ENCODE results near the gene MAPKAPK3. TPM values are rescaled to one million over a fixed set of nuclear protein-coding genes. Genes with fewer than 3 reads are reported as not detected.

The MAPKAPK3 gene
- total RNA-seq, 4 donors from 2014 or later: 17.2 to 53.7 (median 18.0) TPM

- H3K4me1 ChIP-seq: peaks cover 0 to 57% (median 24%) of the 10 kb centered on the region in 4 donors
- H3K27ac ChIP-seq: no peak overlapping the region
- H3K4me3 ChIP-seq: no peak overlapping the region
- no peak for TF ChIP-seq EP300 (IDR thresholded peaks at IDR 0.05)
- no peak for TF ChIP-seq CTCF (IDR thresholded peaks at IDR 0.05)
- TF ChIP-seq POLR2A (IDR thresholded peaks at IDR 0.05): no peak
- no peaks in the 10 kb centered on the region for H3K9me3 ChIP-seq
- H3K27me3 ChIP-seq: no peaks in the 10 kb centered on the region
- peaks cover 0 to 37% (median 0%) of the 10 kb centered on the region in 3 donors for H3K36me3 ChIP-seq
- no peak for DNase-seq (ENCODE audit: low spot score in 2 of 2)
- WGBS, 2 donors: 86 to 88% methylated on average over 4 of the region's 4 CpGs
Observed at GRCh38 chr3:50571486-50571885, 45.5 kb upstream of the MAPKAPK3 start.

- peaks cover 0 to 44% (median 0%) of the 10 kb centered on the region in 3 donors for H3K36me3 ChIP-seq
- no CpG with 5 or more reads among the region's 1 CpG for WGBS, 2 donors
- peak; percentile 38 to 79 for DNase-seq (ENCODE audit: low spot score in 2 of 2)
- TF ChIP-seq POLR2A (IDR thresholded peaks at IDR 0.05): no peak
- peak; percentile 78 to 95 (median 84) for TF ChIP-seq CTCF (IDR thresholded peaks at IDR 0.05)
- peak in 1 of 2 donors; percentile 52 for TF ChIP-seq EP300 (IDR thresholded peaks at IDR 0.05)
- H3K27ac ChIP-seq: peak overlapping the region in 1 of 4 donors; percentile 35
- no peaks in the 10 kb centered on the region for H3K9me3 ChIP-seq
- no peak overlapping the region for H3K4me3 ChIP-seq
- peaks cover 0 to 50% (median 17%) of the 10 kb centered on the region in 4 donors for H3K4me1 ChIP-seq
- H3K27me3 ChIP-seq: no peaks in the 10 kb centered on the region
Observed at GRCh38 chr3:50572158-50572557, 44.8 kb upstream of the MAPKAPK3 start.

GRCh38 chr3:50572801-50573371 lies 44.1 kb upstream of the MAPKAPK3 start:
- 81 to 88% methylated on average over 4 of the region's 4 CpGs for WGBS, 2 donors
- no peak for DNase-seq (ENCODE audit: low spot score in 2 of 2)
- H3K9me3 ChIP-seq: no peaks in the 10 kb centered on the region
- no peak overlapping the region for H3K4me3 ChIP-seq
- H3K27me3 ChIP-seq: no peaks in the 10 kb centered on the region
- H3K27ac ChIP-seq: no peak overlapping the region
- peaks cover 0 to 45% (median 15%) of the 10 kb centered on the region in 4 donors for H3K4me1 ChIP-seq
- peaks cover 0 to 51% (median 0%) of the 10 kb centered on the region in 3 donors for H3K36me3 ChIP-seq
- TF ChIP-seq POLR2A (IDR thresholded peaks at IDR 0.05) (no peak), EP300 (IDR thresholded peaks at IDR 0.05) (no peak), CTCF (IDR thresholded peaks at IDR 0.05) (no peak)

- 86 to 91% methylated on average over 8 of the region's 8 CpGs for WGBS, 2 donors
Observed at GRCh38 chr3:50573566-50574443, 43.1 kb upstream of the MAPKAPK3 start.

More at GRCh38 chr3:50573566-50574443, 43.1 kb upstream of the MAPKAPK3 start:
- TF ChIP-seq EP300 (IDR thresholded peaks at IDR 0.05): no peak
- no peak for TF ChIP-seq POLR2A (IDR thresholded peaks at IDR 0.05)
- no peak for TF ChIP-seq CTCF (IDR thresholded peaks at IDR 0.05)
- Histone ChIP-seq H3K27me3 (no peaks in the 10 kb centered on the region), H3K27ac (no peak overlapping the region), H3K4me1 (peaks cover 0 to 36% (median 14%) of the 10 kb centered on the region in 4 donors), H3K4me3 (no peak overlapping the region), H3K9me3 (no peaks in the 10 kb centered on the region), H3K36me3 (peaks cover 0 to 61% (median 0%) of the 10 kb centered on the region in 3 donors)
- no peak for DNase-seq (ENCODE audit: low spot score in 2 of 2)
